OCI-LY1 (cell line): Measurements from ENCODE around the gene ARF1.

Experiments
- EZH2 ChIP-seq: fragments of 200-600 bp; sonication (generic), shearing (Covaris generic); IDR thresholded peaks from 2 replicates; pipeline ENCODE4 v1.8.0; 2017; ENCODE audit warnings: borderline replicate concordance, mixed run types, mild to moderate bottlenecking, antibody characterized with exemption, low read length, moderate library complexity, mixed read lengths
- TF ChIP-seq, protein P1 (sequence below): fragments of 200-600 bp; sonication (generic), shearing (Covaris generic); IDR thresholded peaks from 2 replicates; pipeline ENCODE4 v1.5.1; 2017; ENCODE audit warnings: mild to moderate bottlenecking, antibody characterized with exemption, low read length, moderate library complexity, mixed read lengths

DNA sequence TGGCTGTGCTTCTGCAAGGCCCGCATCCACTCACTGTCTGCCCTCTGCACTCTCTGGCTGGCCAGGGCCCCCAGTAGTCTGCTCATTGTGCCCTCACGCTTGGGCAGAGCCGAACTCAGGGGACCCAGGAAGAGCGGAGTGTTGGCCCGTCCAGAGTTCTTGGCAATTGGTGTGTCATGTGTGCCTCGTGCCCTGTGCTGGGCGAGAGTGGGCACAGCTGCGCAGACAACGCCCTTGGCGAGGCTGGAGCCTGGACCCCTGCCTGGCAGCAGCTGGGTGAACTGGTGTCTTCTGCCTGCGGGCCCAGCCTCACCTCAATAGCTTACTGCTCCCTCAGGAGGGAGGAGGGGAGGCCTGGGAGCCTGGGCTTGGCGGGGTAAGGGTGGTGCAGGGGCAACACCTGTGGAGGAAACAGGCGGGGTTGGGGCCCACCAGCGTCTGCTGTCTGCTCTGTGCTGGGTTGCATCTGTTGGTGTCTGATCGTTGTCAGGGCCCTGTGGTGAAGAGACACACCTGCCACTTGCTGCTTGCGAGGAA lies 59.7 kb downstream of the ARF1 start:
- TF ChIP-seq EZH2: no peak
- TF ChIP-seq, protein P1, sequence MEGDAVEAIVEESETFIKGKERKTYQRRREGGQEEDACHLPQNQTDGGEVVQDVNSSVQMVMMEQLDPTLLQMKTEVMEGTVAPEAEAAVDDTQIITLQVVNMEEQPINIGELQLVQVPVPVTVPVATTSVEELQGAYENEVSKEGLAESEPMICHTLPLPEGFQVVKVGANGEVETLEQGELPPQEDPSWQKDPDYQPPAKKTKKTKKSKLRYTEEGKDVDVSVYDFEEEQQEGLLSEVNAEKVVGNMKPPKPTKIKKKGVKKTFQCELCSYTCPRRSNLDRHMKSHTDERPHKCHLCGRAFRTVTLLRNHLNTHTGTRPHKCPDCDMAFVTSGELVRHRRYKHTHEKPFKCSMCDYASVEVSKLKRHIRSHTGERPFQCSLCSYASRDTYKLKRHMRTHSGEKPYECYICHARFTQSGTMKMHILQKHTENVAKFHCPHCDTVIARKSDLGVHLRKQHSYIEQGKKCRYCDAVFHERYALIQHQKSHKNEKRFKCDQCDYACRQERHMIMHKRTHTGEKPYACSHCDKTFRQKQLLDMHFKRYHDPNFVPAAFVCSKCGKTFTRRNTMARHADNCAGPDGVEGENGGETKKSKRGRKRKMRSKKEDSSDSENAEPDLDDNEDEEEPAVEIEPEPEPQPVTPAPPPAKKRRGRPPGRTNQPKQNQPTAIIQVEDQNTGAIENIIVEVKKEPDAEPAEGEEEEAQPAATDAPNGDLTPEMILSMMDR: no peak
